ENCODE data around the gene EMX1. TPM values are rescaled to one million over a fixed set of nuclear protein-coding genes. Genes with fewer than 3 reads are reported as not detected.

Gene EMX1
- total RNA-seq, 1 donor from 2014 or later = 2.6 TPM

DNA sequence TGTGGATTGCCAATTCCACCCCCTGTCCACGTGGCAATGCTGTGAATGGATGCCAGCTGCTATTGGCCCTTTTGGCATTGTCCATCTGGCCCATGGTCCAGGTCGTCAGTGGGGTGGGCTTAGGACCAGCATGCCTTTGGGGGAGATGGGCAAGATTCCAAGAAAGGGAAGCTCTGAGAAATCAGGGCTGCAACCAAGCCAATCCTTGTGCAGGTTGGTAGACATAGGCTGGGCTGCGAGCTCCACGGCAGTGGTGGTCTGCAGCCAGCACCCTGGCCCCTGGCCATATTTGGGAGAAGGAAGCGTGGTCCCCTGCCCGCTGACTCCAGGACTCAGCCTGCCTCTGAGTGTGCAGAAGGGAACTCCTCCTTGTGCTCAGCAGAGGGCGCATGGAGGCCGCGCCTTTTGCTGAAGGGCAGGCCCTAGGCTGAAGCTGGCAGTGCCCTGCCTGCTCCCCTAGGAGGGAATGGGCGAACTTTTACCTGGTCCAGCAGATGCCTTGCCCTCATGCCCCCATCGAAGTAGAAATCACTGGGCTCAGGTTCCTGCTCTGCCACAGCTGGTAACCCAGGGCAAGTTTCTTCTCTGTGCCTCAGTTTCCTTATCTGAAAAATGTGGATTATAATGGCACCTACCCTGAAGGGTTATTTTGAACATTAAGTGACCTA is 24.7 kb upstream of the EMX1 start:
- TF ChIP-seq, protein P1, sequence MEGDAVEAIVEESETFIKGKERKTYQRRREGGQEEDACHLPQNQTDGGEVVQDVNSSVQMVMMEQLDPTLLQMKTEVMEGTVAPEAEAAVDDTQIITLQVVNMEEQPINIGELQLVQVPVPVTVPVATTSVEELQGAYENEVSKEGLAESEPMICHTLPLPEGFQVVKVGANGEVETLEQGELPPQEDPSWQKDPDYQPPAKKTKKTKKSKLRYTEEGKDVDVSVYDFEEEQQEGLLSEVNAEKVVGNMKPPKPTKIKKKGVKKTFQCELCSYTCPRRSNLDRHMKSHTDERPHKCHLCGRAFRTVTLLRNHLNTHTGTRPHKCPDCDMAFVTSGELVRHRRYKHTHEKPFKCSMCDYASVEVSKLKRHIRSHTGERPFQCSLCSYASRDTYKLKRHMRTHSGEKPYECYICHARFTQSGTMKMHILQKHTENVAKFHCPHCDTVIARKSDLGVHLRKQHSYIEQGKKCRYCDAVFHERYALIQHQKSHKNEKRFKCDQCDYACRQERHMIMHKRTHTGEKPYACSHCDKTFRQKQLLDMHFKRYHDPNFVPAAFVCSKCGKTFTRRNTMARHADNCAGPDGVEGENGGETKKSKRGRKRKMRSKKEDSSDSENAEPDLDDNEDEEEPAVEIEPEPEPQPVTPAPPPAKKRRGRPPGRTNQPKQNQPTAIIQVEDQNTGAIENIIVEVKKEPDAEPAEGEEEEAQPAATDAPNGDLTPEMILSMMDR (IDR thresholded peaks at IDR 0.05; ENCODE audit: insufficient read depth, low read length, poor library complexity, severe bottlenecking) = peak; percentile 92
- H3K36me3 ChIP-seq (ENCODE audit: control insufficient read depth, insufficient read depth, low read length) = no peaks in the 10 kb centered on the region
- peaks cover 2% of the 10 kb centered on the region for H3K27me3 ChIP-seq (ENCODE audit: control insufficient read depth, insufficient read depth, low read length)
- DNase-seq (ENCODE audit: low read depth) = no peak
- H3K4me3 ChIP-seq (ENCODE audit: low read depth, low read length) = no peak overlapping the region

DNA sequence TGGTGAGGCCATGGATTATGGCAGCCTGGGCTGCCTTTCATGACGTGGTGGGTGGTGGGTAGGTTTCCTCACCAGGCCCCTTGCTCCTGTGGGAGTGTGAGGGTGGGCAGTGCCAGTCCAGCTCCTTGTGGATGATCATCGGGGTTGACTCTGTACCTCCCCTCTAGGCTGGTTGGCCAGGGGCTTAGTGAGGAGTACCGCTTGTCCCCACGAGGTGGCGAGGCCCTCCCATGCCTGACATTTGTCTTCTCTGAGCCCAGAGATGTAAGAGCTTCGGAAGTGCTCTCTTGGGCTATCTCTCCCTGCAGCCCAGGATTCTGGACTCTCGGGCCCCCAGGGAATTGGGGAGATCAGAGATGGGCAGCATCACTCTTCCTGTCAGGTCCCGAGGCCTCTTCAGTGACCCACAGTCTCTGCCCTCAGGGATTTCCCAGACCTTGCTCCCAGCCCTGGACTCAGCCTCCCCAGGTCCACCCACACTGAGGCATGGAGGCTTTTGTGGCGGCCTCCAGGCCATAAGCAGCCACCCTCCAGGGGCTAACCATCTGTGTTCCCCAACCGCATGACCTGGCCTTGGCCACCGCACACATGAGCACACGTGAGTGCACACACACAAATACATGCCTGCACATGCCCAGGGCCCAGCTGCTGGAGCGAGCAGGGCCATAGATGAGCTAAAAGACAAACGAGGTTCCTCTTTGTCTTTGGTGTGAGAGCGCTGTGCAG is 23.6 kb upstream of the EMX1 start:
- H3K36me3 ChIP-seq (ENCODE audit: control insufficient read depth, insufficient read depth, low read length) = no peaks in the 10 kb centered on the region
- no peak for DNase-seq (ENCODE audit: low read depth)

DNA sequence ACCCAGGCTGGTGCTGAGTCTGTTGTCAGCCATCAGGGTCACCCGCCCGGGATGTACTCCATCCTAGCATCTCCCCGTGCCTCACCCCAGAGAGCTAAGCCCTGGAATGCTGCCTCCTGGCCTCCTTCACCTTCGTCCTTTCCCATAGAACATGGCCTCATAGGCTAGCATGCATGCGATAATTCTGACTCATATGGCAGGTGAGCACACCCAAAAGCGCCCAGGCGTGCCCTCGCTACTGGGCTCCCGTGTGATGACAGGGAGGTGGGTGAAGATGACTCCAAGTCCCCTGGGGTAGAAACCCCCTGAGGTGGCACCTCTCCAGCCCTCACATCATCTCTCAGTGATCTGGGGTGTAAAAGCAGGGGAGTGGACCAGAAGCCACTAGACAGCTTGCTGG is 22.8 kb upstream of the EMX1 start:
- no peaks in the 10 kb centered on the region for H3K36me3 ChIP-seq (ENCODE audit: control insufficient read depth, insufficient read depth, low read length)
- H3K4me3 ChIP-seq (ENCODE audit: low read depth, low read length) = no peak overlapping the region
- TF ChIP-seq, protein P1 (IDR thresholded peaks at IDR 0.05; ENCODE audit: insufficient read depth, low read length, poor library complexity, severe bottlenecking) = no peak
- H3K27me3 ChIP-seq (ENCODE audit: control insufficient read depth, insufficient read depth, low read length) = peaks cover 2% of the 10 kb centered on the region
- no peak for DNase-seq (ENCODE audit: low read depth)

More for the DNA sequence above, 23.6 kb upstream of the EMX1 start:
- Histone ChIP-seq H3K4me3 (ENCODE audit: low read depth, low read length) (no peak overlapping the region), H3K27me3 (ENCODE audit: control insufficient read depth, insufficient read depth, low read length) (peaks cover 2% of the 10 kb centered on the region)
- TF ChIP-seq, protein P1 (IDR thresholded peaks at IDR 0.05; ENCODE audit: insufficient read depth, low read length, poor library complexity, severe bottlenecking) = peak; percentile 85

DNA sequence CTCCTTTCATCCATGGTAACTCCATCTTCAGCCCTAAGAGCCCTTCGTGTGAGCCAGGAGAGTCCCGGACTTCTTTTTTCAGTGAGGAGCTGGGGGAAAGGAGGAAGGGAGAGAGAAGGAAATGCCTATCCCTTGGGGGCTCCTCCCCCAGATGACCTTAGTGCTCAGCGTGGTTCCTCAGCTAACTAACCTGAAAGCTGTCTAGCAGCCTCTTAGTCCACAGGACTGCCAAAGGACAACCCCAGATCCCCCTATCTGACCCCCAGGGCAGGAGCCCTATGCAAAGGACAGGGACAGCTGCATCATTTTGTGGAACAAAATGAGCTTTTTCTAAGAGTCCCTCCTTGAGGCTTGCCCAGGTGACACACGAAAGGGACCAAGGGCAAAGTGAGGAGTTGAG is 22.2 kb upstream of the EMX1 start:
- DNase-seq (ENCODE audit: low read depth) = no peak
- Histone ChIP-seq H3K36me3 (ENCODE audit: control insufficient read depth, insufficient read depth, low read length) (no peaks in the 10 kb centered on the region), H3K4me3 (ENCODE audit: low read depth, low read length) (no peak overlapping the region), H3K27me3 (ENCODE audit: control insufficient read depth, insufficient read depth, low read length) (peaks cover 2% of the 10 kb centered on the region)
- TF ChIP-seq, protein P1 (IDR thresholded peaks at IDR 0.05; ENCODE audit: insufficient read depth, low read length, poor library complexity, severe bottlenecking) = no peak

DNA sequence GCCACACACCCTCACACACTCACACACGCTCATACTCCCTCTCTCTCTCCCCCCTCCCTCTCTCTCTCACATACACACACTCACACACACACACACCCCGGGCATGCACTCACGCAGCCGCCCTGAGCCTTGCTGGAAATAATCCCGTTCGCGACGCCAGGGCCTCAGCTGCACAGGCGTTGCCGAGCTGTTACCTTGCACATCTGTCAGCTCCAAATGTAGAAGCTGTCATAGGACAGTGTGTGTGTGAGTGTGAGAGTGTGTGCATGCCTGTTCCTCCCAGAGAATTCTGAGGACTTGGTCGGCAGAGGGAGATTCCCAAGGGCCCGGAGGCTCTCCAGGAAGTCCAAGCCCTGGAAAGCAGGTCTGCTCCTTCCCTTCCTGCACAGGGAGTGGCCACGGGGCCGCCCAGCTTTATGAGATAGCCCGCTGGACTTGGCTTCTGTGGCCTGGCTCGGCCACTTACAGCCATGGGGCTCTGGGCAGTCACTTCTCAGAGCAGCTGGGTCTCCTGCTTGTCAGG is 21.5 kb upstream of the EMX1 start:
- DNase-seq (ENCODE audit: low read depth) = no peak
- TF ChIP-seq, protein P1 (IDR thresholded peaks at IDR 0.05; ENCODE audit: insufficient read depth, low read length, poor library complexity, severe bottlenecking) = no peak
- no peak overlapping the region for H3K4me3 ChIP-seq (ENCODE audit: low read depth, low read length)
- H3K36me3 ChIP-seq (ENCODE audit: control insufficient read depth, insufficient read depth, low read length) = no peaks in the 10 kb centered on the region
- H3K27me3 ChIP-seq (ENCODE audit: control insufficient read depth, insufficient read depth, low read length) = peaks cover 6% of the 10 kb centered on the region
